Stimulated activated CD4-positive, alpha-beta T cell treated with anti-CD3 and anti-CD28 coated beads, Interleukin-4, amount 100 ng/mL, for 1 hour (primary cell): ENCODE results near the gene SPEG.

Source experiments
- DNase-seq: peaks from one replicate; pipeline ENCODE4 v3.0.0-alpha.2; 2020

SPEG gene

DNA sequence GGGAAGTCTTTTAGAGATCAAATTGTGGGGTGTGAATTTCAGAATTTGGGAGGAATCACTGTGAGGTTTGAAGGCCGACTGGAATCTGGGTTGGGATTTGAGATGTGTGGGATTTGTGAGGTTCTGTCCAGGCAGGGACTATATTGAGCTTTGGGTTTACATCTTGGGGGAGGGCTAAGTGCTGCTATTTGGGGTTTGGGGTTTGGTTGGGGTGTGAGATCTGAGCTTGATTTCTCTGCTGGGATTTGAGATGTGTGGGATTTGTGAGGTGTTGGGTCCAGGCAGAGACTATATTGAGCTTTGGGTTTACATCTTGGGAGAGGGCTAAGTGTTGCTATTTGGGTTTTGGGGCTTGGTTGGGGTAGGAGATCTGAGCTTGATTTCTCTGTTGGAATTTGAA, 64.9 kb downstream of the SPEG start:
- no peak for DNase-seq

DNA sequence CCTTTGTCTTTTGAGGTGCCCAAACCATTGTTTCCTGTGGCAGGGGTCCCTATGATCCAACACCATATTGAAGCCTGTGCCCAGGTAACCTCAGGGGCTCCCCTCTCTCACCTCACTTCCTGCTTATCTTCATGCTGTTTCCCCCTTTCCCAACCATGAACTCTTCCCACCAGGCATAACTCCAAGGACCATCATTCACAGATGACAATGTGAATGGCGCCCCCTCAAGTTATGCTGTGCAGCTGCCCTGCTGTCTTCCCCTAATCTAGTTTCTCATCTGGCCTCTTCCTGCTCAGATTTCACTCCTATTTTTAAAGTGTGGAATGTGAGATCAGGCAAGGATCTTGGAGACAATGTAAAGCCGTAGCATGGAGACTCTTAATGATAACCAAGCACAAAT, 65.5 kb downstream of the SPEG start:
- no peak for DNase-seq

DNA sequence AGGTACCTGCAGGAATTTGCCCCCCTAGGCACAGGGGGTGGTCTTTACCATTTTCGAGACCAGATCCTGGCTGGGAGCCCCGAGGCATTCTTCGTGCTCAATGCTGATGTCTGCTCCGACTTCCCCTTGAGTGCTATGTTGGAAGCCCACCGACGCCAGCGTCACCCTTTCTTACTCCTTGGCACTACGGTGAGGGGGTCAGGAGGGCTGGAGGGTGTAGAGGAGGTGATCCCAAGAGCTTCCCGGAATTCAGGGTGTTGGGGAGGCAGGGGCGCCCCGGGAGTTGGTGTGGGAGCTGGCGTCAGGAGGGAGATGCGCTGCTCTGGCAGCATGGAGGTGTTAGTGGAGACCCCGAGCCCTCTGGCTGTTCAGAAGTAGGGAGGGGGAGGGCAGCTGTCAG, 67.2 kb downstream of the SPEG start:
- no peak for DNase-seq

DNA sequence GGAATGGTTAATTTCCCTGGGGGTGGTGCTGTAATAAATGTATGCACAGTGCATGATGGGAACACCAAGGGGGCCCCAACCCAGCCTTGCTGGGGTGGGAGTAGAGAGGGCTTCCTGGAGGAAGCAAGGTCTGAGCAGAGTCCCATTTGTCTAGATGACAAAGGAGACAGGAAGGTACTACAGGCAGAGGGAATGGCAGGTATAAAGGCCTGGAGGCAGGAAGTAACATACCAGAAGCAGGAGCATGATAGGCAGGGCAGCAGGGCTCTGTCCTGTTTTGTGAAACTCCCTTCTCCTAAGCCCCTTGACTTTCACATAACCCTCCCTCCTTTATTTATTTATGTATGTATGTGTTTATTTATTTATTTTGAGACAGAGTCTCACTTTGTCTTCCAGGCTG, 68.0 kb downstream of the SPEG start:
- DNase-seq: no peak

DNA sequence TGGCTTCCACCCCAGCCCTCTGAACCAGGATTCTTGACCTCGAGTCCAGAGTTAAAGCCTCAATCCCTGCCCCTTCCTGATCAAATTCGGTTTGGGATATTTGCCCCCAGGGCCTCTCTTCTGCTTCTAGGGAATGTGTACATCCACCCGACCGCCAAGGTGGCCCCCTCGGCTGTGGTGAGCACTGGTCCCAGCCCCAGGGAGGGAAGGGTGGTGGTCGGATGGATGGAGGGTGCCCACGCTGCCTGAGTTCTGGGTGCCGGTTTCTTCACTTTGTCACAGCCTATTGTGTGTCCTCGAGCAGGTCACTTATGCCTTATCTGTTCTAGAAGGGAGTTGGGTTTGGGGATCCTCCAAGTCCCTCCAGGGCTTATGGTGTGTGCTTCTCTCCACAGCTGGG, 70.9 kb downstream of the SPEG start:
- DNase-seq: no peak

DNA sequence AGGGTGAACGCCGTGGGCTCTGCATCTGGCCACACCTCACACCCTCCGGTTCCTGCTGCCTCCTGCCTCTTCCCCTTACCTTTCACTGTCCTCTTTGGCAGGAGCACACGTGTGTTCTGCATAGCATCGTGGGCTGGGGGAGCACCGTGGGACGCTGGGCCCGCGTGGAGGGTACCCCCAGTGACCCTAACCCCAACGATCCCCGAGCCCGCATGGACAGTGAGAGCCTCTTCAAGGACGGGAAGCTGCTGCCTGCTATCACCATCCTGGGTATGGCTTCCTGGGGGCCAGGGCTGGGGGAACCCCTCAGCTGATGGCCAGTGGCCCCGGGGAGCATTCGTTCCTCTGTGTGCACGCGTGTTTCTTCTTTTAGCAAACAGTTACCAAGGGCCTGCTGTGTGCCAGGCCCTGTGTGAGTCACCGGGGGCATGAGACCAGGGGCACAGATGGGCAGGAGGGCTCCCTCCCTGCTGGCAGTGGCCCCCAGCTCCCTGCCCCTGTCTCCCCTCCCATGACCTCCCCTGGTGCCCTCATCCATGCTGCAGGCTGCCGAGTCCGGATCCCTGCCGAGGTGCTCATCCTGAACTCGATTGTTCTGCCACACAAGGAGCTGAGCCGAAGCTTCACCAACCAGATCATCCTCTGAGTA, 71.6 kb downstream of the SPEG start:
- no peak for DNase-seq

DNA sequence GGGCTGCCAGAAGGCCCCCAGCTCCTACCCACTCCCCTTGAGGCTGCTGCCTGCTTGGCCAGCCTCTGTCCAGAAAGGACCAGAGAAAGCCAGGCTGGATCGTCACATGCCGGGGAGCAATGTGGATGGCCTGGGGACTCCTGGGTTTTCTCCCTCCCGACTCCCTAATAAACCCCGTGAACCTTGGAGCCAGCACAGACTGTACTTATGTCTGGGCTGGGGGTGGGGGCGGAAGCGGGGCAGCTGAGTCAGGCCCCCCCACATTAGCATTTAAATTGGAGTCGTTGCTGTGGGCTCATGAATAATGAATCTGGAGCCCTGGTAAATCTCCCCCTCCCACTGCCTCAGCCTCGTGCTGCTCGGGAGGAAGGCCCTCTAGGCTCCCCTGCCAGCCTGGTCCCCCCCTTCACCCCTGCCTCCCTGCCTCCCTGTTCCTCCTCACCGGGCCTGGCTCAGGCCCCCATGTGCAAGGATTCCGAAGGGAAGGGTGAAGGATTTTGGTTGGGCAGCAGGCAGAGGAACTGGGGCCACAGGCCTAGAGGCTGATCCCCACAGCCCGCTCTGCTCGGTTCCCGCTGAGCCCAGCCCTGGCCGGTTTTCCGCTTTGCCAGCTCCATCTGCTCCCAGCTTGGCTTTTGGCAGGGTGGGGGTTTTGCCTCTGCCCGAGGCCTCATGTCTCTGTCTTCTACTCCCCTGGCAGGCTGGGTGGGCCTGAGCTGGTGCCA, 72.3 kb downstream of the SPEG start:
- DNase-seq: no peak

DNA sequence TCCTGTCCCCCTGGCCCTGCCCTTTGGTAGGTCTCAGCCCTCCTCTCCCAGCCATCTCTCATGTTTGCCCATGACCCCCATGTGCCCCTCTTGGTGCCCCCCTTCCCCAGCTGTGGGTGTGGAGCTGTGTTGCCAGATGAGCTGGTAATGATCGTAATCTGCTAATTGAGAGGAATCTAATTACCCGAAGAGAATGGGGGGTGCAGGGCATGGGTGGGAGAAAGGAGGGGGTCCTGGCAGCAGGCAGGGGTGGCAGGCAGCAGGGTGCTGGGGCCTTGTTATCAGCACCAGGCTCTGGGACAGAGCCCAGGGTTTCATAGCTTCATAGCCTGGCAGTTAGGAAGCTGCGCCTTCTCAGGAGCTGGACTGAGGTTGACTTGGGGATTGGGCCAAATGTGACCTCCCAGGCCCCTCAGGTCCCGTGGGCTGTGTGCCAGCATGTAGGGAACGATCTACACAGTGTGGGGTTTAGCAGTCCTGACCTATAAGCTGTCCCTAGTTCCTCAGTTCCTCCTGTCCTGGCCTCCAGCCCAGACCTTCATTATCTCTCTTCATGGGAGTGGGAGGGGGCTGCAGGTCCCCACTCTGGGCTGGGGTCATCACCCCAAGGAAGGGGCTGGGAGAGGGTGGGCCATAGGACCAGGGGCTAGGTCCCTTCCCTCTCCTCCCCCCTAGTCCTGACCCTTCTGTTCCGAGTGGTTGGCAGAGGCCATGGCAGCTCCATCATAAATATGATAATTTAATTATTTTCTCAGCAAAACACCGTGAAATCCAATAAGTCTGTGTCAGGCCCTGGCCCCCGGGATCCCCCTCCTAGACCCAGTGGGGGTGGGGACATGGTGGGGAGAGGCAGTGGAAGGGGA, 73.2 kb downstream of the SPEG start:
- DNase-seq: no peak

DNA sequence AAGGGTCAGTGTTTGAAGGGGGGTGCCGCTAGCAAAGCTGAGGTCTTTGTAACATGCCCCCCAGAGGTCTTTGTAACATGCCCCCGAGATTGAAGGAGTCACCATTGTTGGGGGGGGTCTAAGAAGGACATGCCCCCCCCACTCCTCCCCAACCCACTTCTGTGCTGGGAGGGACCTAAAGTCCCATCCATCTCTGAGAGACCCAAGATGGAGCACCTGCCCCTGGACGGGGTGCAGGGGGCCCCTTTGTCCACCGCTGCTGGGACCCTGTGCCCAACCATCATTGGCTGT, 73.7 kb downstream of the SPEG start:
- no peak for DNase-seq

DNA sequence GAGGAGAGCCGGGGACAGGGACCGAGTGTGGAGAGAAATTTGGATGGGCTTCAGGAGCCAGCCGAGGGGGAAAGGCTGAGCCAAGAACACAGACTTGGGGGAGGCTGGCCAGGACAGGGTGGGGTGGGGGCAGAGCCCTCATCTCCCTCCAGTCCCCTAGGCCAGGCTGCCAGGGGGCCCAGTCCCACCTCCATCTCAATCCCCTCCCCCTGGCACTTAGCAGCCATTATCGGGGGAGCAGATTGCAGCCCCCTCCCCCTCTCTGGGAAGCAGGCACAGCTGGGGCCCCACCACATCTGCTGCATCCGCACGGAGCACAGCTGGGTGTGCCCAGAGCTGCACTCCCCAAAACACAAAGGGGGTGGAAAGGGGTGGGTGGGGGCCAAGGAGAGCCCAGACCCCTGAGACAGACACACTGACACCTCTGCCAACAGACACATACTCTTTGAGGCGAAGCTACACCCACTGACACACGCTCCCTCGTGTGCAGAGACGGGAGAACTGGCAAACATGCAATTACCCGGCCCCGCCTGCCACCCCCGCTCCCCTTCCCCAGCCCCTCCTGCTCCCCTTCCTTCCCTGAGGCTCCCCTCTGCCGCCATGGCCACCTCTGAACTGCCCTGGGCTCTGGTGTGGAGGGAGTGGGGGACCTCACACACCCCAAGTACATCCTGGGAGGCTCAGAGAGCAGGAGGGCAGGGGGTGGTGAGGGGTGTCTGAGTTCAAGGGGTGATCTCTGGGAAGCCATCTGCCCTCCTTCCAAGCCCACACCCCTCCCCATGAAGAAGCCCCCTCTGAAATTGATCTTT, 74.5 kb downstream of the SPEG start:
- no peak for DNase-seq

DNA sequence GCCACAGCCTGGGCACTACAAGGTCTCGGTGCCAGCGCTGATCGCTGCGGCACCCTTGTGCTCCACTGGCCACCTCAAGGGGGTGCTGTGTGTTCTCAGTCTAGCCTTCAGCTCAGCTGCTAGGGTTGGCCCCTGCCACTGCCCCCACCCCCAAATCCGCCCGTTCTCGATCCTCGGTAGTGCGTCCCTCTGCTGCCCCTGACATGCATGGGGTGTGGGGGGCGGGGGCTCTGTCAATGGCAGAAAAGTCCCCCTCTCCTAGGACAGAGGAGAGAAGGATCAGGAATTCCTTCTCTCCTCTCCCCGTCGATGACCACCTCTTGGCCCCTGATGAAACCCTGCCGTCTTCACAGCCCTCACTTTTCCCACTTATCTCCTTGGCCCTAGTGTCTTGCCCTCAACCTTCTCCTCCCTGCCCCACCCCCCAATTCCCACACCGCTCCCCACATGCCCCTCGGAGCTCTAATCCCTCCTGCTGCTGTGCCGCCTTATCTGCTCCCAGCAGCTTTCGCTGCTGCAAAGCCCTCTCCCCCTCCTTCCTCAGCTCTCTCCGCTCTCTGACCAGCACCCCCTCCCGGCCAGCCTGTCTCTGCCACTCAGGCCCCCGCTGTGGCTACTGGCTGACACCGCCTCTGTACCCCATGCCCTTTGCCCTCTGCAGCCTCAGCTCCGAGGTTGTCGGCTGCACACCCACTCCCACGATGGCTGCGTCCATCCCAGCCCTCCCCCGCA, 75.3 kb downstream of the SPEG start:
- DNase-seq: peak; percentile 57

DNA sequence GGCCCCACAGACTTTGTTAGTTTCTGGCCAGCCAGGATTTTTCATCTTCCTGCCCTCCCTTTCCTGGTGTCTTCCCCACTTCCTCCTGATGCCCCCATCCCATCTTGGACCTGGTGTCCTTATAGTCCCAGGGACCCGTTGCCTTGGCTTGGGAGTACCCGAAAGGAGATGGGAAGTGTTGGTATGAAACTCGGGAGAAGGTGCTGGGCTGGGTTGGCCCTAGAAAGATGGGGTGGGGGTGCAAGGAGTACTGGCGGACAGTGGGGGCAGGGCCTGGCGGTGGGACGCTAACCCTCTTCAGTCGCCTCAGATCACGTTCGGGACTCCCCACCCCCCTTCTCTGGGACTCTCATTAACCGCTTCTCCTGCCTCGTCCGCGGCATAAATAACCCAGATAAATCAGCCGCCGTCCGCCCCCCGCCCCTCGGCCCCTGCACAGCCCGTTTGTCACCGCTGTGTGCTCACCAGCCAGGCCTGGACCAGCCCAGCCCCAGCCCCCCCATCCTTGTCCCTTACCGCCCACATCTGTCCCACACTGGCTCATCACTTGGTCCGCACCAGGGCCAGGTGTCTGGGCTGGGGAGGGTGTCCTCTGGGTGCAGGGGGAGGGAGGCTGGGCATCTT, 76.0 kb downstream of the SPEG start:
- no peak for DNase-seq

DNA sequence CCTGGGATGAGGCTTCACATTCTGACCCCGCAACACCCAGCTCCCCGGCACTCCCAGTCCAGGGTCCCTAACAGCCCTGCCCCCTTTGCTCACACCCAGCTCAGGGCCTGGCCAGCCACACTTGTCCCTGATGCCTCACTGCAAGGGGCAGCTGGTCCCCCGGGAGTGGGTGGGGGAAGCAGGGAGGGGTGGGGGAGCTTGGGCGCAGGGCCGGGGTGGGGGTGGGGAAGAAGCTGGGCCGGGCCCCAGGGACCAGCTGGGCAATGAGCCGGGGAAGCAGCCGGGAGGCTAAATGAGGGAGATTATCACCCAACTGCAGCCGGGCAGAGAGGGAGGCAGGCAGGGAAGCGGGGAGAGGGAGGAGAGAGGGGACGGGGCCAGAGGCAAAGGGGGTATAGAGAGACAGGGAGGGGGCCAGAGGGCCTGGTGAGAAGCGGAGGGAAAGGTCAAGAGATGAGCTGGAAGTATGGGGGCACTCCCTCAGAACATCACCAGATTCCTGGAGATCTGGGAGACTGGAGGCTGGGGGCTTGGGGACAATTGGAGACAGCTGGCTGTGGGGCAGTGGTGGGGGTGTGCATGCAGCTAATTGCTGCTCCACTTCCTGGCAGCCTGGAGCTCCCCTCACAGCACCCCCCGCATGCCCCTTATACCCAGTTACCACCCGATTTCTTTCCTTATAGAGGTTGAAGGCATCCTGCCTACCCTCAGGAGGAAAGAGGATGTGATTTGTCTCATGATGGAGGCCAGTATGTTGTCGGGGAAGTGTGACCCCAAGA, 77.1 kb downstream of the SPEG start:
- DNase-seq: no peak

DNA sequence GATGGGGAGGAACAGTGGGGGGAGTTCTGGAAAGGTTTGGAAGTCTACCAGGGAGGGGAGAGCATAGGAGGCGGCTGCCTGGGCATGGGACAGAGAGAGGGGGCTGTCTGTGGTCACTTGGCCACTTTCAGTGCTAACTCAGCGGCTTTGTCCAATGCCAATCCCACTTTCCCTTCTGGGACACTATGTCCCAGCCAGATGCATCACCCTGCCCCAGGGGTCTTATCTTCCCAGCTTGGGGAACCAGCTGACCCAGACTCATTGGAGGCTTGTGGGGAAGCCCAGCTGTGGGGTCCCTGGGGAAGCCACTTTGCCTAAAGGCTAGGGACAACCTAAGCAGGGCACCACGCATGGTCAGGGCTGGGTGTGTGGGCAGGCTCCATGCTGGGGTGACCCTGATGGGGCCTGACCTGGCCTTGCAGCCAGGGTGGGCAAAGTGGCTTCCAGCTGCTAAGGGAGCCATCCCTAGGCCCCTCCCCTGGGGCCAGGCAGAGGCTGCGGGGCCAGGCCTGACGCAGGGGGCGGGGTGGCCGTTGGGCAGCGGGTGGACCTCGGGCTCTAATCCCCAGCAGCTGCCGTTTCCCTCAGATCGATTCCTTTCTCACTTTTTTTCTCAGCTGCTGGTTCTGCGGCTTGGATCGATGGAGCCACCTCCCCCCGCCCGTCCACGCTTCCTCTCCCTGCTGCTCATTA, 78.0 kb downstream of the SPEG start:
- DNase-seq: no peak

DNA sequence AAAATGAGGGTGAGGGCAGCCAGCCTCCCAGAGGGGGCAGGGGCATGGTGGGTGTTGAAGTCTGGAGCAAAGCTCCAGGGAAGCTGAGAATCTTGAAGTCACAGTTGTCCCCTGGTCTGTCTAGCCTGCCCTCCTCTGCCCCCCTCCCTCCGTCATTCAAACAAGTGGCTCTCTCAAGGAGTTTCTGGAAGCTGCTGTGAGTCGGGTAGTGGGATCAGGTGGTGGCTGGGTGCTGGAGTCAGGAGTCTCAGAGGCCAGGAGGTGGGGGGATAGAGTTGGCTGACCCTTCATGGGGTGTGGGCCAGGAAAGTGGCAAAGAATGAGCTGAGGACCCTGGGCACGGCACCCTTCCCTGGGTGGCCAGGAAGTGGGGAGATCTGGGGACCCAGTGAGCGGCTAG, 79.1 kb downstream of the SPEG start:
- DNase-seq: no peak

DNA sequence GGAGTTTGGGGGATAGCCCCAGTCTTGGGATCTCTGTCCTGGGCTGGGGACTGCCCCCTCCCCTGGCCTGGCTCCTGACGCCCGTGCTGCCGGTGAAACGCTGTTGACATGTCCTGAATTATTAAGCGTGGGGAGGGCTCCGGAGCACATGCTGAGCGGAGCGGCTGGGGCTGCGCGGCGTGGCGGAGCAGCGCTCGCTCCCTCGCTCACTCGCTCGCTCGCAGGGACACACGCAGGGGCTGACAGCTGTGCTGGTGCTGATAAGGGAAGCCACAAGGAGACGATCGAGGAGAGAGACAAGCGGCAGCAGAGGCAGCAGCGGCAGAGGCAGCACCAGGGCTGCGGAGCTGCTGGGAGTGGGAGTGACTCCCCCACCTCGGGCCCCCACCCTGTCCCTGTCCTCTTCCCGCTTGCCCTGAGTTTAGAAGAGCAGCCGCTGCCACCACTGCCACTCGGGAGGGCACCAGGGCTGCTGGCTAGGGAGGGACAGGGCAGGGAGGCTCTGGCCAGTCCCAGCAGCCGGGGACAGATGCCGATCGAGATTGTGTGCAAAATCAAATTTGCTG, 79.6 kb downstream of the SPEG start, which contains the start of gene ASIC4:
ASIC4 (plus strand) TSS at position 287 of the 566 bp plus-strand sequence; CDS start at position 530, 243 bp downstream.
- DNase-seq: no peak

DNA sequence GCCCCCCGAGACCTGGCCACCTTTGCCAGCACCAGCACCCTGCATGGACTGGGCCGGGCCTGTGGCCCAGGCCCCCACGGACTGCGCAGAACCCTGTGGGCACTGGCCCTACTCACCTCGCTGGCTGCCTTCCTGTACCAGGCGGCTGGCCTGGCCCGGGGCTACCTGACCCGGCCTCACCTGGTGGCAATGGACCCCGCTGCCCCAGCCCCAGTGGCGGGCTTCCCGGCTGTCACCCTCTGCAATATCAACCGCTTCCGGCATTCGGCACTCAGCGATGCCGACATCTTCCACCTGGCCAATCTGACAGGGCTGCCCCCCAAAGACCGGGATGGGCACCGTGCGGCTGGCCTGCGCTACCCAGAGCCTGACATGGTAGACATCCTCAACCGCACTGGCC, 80.2 kb downstream of the SPEG start:
- no peak for DNase-seq

DNA sequence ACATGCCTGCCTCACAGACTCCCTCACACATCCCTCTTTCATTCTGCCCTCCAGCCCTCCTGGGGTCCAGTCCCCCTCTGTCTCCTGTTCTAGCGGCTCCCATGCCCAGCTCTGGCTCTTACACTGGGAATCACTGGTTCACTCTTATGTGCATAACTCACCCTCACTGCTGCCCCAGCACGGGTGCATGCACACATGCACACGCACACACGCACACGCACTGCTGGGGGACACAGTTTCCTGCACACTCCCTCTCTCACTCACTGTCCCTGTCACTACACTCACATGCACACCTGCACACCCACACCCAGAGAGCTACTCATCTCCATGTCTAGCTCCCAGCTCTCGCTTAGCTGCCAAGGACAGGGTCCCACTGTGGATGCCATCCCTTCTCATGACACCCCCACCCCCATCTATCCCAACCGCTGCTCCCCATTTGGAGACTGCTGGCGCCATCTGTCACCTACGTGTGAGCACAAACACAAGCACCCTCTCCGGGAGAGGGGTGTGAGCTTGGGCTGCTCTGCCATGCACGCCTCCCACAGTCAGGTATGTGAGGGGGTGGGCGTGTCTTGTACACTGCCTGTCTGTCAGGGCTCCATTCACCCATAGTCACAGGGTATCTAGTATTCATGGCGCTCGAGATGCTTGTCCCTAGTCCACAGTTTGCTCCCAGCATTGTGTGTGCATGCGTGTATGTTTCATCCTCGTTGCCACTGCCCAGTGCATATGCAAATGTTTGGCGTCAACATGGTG, 81.4 kb downstream of the SPEG start:
- DNase-seq: no peak

DNA sequence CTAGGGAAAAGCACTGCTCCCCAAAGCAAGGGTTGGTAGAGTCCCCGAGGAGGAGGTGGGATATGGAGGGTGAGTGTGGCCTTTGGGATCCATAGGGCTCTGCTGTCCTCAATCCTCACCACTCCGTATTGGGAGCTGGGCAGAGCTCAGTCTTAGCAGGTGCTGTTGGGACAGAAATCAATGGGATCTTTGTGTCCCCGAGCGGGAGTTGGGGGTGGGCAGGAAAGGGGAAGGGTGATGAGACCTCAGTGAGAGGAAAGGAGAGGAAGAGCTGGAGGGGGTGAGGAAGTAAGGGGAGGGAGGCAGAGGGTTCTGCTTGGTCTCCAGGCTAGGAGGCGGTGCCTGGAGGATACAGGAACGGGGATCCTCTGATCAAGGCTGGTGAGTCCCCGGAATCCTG, 82.2 kb downstream of the SPEG start:
- DNase-seq: no peak
